ENCODE results near the gene TSPAN14. TPM values are rescaled to one million over a fixed set of nuclear protein-coding genes. Genes with fewer than 3 reads are reported as not detected.

Gene TSPAN14
- total RNA-seq, 1 experiment from 2014 or later = 73.5 TPM

- Mint-ChIP-seq H3K9me3 (no peaks in the 10 kb centered on the region), H3K4me3 (no peak overlapping the region), H3K4me1 (peaks cover 7% of the 10 kb centered on the region), H3K27ac (peak overlapping the region; percentile 34; the same call in 1 of the 2 replicates), H3K36me3 (peaks cover 30% of the 10 kb centered on the region), H3K27me3 (ENCODE audit: low read depth) (no peaks in the 10 kb centered on the region)
- ATAC-seq (no peak; the same call in 1 of the 2 replicates), DNase-seq (ENCODE audit: low spot score) (no peak)
- POLR2A ChIA-PET = no interaction called here
- CTCF ChIA-PET = interaction anchor here (0.8 to 1.0 kb wide), 2 partner anchors 15 kb away, joined by 3 to 4 read pairs; no protein-coding TSS in a partner anchor
- TF ChIP-seq MXD4 (CRISPR knock-in tag; IDR thresholded peaks at IDR 0.05; ENCODE audit: borderline replicate concordance) (no peak), NFYB (CRISPR knock-in tag; conservative IDR thresholded peaks at IDR 0.05; ENCODE audit: low read depth) (no peak), AR (CRISPR knock-in tag; IDR thresholded peaks at IDR 0.05) (no peak), E2F5 (CRISPR knock-in tag; IDR thresholded peaks at IDR 0.05) (no peak), MLX (CRISPR knock-in tag; IDR thresholded peaks at IDR 0.05) (no peak), HMGA2 (CRISPR knock-in tag; IDR thresholded peaks at IDR 0.05) (no peak), FOXK1 (CRISPR knock-in tag; IDR thresholded peaks at IDR 0.05) (no peak), ETV6 (CRISPR knock-in tag; IDR thresholded peaks at IDR 0.05) (no peak), FOXP4 (CRISPR knock-in tag; IDR thresholded peaks at IDR 0.05) (no peak), ZNF263 (CRISPR knock-in tag; IDR thresholded peaks at IDR 0.05; ENCODE audit: low read depth) (no peak), ZNF232 (CRISPR knock-in tag; IDR thresholded peaks at IDR 0.05) (no peak), MYBL2 (CRISPR knock-in tag; IDR thresholded peaks at IDR 0.05) (no peak), EMX1 (CRISPR knock-in tag; IDR thresholded peaks at IDR 0.05) (no peak), ATF2 (CRISPR knock-in tag; IDR thresholded peaks at IDR 0.05; ENCODE audit: borderline replicate concordance, low read depth) (no peak), ELF4 (CRISPR knock-in tag; IDR thresholded peaks at IDR 0.05; ENCODE audit: low read depth) (no peak), ZNF512 (CRISPR knock-in tag; IDR thresholded peaks at IDR 0.05; ENCODE audit: borderline replicate concordance) (no peak), USF2 (CRISPR knock-in tag; IDR thresholded peaks at IDR 0.05) (no peak), NFE2L1 (CRISPR knock-in tag; IDR thresholded peaks at IDR 0.05) (no peak), MAX (CRISPR knock-in tag; IDR thresholded peaks at IDR 0.05) (no peak)
Measured at GRCh38 chr10:80520661-80521470, 66.8 kb downstream of the TSPAN14 start.

Data from WTC11 (cell line).